Measurements from ENCODE around the gene ASAP2. TPM values are rescaled to one million over a fixed set of nuclear protein-coding genes. Genes with fewer than 3 reads are reported as not detected.

ASAP2 gene
- total and polyA plus RNA-seq, 9 of the 15 experiments (the other 6 are each of a cell fraction or from before 2014, with no cell fraction given) = 0.06 to 4.3 (median 3.1) TPM

- TF ChIP-seq YY1 (IDR thresholded peaks at IDR 0.05; ENCODE audit: borderline replicate concordance in 1 of 3, control insufficient read depth in 1 of 3, extremely low read depth in 1 of 3, insufficient read depth in 3 of 3, insufficient read length in 1 of 3, insufficient replicate concordance in 2 of 3, low read depth in 1 of 3, low read length in 2 of 3) (no peak), SMARCA5 (IDR thresholded peaks at IDR 0.05) (no peak), ELK3 (CRISPR knock-in tag; IDR thresholded peaks at IDR 0.05) (no peak)
Observed at GRCh38 chr2:9366026-9366425, 159.4 kb downstream of the ASAP2 start (continued).

- Histone ChIP-seq H3K4me1 (replicated peaks in 1 of 2; ENCODE audit: control insufficient read depth in 2 of 2, insufficient read depth in 2 of 2, low read length in 2 of 2) (no peaks in the 10 kb centered on the region), H3K9me3 (replicated peaks; ENCODE audit: control insufficient read depth, insufficient read depth, low read depth, low read length) (no peaks in the 10 kb centered on the region), H3K4me2 (ENCODE audit: insufficient read depth, low read length) (no peak overlapping the region), H3K9me1 (ENCODE audit: control insufficient read depth, insufficient read depth, low read length) (no peaks in the 10 kb centered on the region), H3K79me2 (ENCODE audit: control insufficient read depth, insufficient read depth, low read length) (no peaks in the 10 kb centered on the region), H3K4me3 (no peak overlapping the region), H2AFZ (ENCODE audit: low read depth, low read length) (no peak overlapping the region), H3K27ac (ENCODE audit: extremely low read depth, low read depth, low read length) (no peak overlapping the region), H4K20me1 (replicated peaks; ENCODE audit: control insufficient read depth, insufficient read depth, low read length) (no peaks in the 10 kb centered on the region), H3K9ac (ENCODE audit: insufficient read depth in 1 of 2, low read depth in 2 of 2, low read length in 2 of 2) (no peak overlapping the region), H3K27me3 (ENCODE audit: control insufficient read depth in 2 of 2, insufficient read depth in 2 of 2, low read length in 2 of 2) (peaks cover 2 to 42% of the 10 kb centered on the region in 2 experiments; a peak in 4 of 5 replicates), H3K36me3 (ENCODE audit: control insufficient read depth, insufficient read depth, low read length) (no peaks in the 10 kb centered on the region)
- in situ Hi-C loops (cut with MboI) = loop anchor here (5.0 kb wide), 1 partner anchor 228 kb away; no protein-coding TSS in a partner anchor
- FAIRE-seq = no peak
- WGBS (ENCODE audit: insufficient coverage, low coverage, missing lambda C conversion rate) = 35% methylated on average over 11 of the region's 11 CpGs
- intact Hi-C loops (cut with micrococcal nuclease) = loop anchor here (1.0 kb wide), 1 partner anchor 228 kb away; no protein-coding TSS in a partner anchor
- POLR2A ChIA-PET = interaction anchor here (0.6 to 1.4 kb wide), 4 partner anchors 13 to 503 kb away, joined by 3 to 4 read pairs (median 4); no protein-coding TSS in a partner anchor
- no TSS peak for BruUV-seq (replicated peaks)
- CTCF ChIA-PET (ENCODE audit: low intra/inter-chr PET ratio) = interaction anchor here (0.6 to 2.6 kb wide), 2 partner anchors 38 to 229 kb away, joined by 3 to 29 read pairs; no protein-coding TSS in a partner anchor
- ATAC-seq = no peak
- no peak for DNase-seq (ENCODE audit: extremely low read depth in 1 of 4, low spot score in 3 of 4)
- TF ChIP-seq DMBX1 (CRISPR knock-in tag; IDR thresholded peaks at IDR 0.05; ENCODE audit: borderline replicate concordance) = no peak
- no peak for TF ChIP-seq ZNF280B (CRISPR knock-in tag; IDR thresholded peaks at IDR 0.05)
- TF ChIP-seq ZNF311 (CRISPR knock-in tag; IDR thresholded peaks at IDR 0.05) = no peak
- TF ChIP-seq JUND (IDR thresholded peaks at IDR 0.05; ENCODE audit: borderline replicate concordance, low read depth, low read length) = no peak
- no peak for TF ChIP-seq JUND (tag; IDR thresholded peaks at IDR 0.05; ENCODE audit: borderline replicate concordance, low read depth, low read length)
- TF ChIP-seq GMEB1 (CRISPR knock-in tag; IDR thresholded peaks at IDR 0.05) = no peak
- no peak for TF ChIP-seq ETS1 (conservative IDR thresholded peaks at IDR 0.05; ENCODE audit: control insufficient read depth, low read depth, low read length)
- no peak for TF ChIP-seq C11orf30 (IDR thresholded peaks at IDR 0.05; ENCODE audit: low read depth)
- TF ChIP-seq CHCHD3 (CRISPR knock-in tag; IDR thresholded peaks at IDR 0.05) = no peak
- no peak for TF ChIP-seq TFE3 (CRISPR knock-in tag; IDR thresholded peaks at IDR 0.05)
Observed at GRCh38 chr2:9370746-9371145, 164.1 kb downstream of the ASAP2 start.
